GM12892 (cell line): ENCODE results near the gene SPTLC2. TPM values are rescaled to one million over a fixed set of nuclear protein-coding genes. Genes with fewer than 3 reads are reported as not detected.
"Not testable (repeated sequence)": the region's sequence is repeated elsewhere in the genome, so short reads cannot be mapped to it uniquely, and the experiment has no call there.

Experiments
- DNase-seq: peaks from one replicate; pipeline ENCODE4 v3.0.0; 2011; ENCODE audit not compliant: insufficient read length
- FAIRE-seq: peaks from 2 replicates; lab custom pipeline; 2011; peaks lifted over from hg19 to GRCh38; lab: Jason Lieb, UNC
- POLR2A ChIP-seq: IDR thresholded peaks from 2 replicates; pipeline ENCODE4 v1.6.1; 2011; ENCODE audit warnings: low read depth, low read length, control low read depth
- POLR2AphosphoS5 ChIP-seq: IDR thresholded peaks from 2 replicates; pipeline ENCODE4 v1.6.1; 2011; ENCODE audit warnings: low read depth, low read length, control low read depth
- TAF1 ChIP-seq: IDR thresholded peaks from 2 replicates; pipeline ENCODE4 v1.6.1; 2011; ENCODE audit warnings: low read depth, mild to moderate bottlenecking, control low read depth, low read length, borderline replicate concordance
- polyA plus RNA-seq: library from polyadenylated mRNA; unstranded; fragments of >200 nt; gene quantifications from one replicate; pipeline ENCODE4 v1.2.1, GENCODE V29; 2012; ENCODE audit warnings: missing spikeins, inconsistent platforms; ENCODE audit not compliant: missing spikeins

Gene SPTLC2
- polyA plus RNA-seq = 11.1 TPM

GRCh38 chr14:77616454-77617229, at the start of gene SPTLC2:
SPTLC2 (minus strand) TSS chr14:77616637; CDS start chr14:77616579, 58 bp downstream.
- DNase-seq = peak; percentile 97
- peak; percentile 51; the same call in 1 of the 2 replicates for TF ChIP-seq POLR2AphosphoS5
- peak; percentile 68 for TF ChIP-seq POLR2A
- no peak for TF ChIP-seq TAF1

DNA sequence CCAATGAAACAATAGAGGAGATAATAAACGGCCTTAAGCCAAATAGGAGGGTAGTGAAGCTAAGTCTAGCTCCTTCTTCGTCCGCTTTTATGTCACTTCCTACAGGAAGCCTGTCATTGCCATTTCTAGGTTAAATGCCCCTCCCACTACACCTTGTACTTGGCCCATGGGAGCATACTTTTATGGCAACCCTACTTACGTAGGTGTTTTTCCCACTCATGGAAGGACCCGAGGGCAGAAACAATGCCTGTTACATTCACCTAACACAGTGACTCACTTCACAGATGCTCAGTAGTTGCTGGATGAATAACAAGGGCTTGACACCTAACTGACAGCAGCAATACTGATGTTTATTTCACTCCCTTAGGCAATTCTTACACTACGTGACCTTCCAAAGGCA, 46.9 kb upstream of the SPTLC2 start:
- TF ChIP-seq POLR2AphosphoS5 (no peak), TAF1 (no peak), POLR2A (no peak)
- FAIRE-seq (no peak), DNase-seq (no peak)

More at GRCh38 chr14:77616454-77617229, at the start of gene SPTLC2:
- peak; percentile 93 for FAIRE-seq

- not testable (repeated sequence) for FAIRE-seq, DNase-seq
These were observed 45.1 kb upstream of the SPTLC2 start for GRCh38 chr14:77661562-77661961.

DNA sequence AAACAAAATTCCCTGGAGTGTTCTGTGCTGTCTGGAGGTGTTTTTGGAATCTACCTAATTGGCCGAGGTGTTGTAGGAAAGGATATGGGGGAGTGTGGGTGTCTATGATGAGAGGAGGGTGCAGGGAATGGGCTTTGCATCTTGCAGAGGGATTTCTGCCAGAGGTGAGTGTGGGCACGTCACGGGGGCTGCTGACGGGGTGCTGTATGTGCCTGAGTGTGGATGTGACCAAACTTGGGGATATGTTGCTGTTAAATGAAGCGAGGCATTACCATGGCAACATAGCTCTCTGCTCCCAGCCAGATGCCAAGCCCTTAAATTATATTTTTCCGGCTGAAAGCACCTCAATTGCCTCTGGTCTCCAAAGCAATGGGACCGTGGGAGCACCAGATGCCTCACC, 44.3 kb upstream of the SPTLC2 start:
- DNase-seq = no peak
- TF ChIP-seq POLR2A (no peak), TAF1 (no peak), POLR2AphosphoS5 (no peak)
- no peak for FAIRE-seq

GRCh38 chr14:77659831-77660230, 43.4 kb upstream of the SPTLC2 start:
- FAIRE-seq (no peak), DNase-seq (no peak)

GRCh38 chr14:77657280-77657679, 40.8 kb upstream of the SPTLC2 start:
- TF ChIP-seq TAF1 (no peak), POLR2AphosphoS5 (no peak), POLR2A (no peak)
- no peak for DNase-seq
- no peak for FAIRE-seq

More at GRCh38 chr14:77659831-77660230, 43.4 kb upstream of the SPTLC2 start:
- TF ChIP-seq POLR2A = no peak
- no peak for TF ChIP-seq TAF1

DNA sequence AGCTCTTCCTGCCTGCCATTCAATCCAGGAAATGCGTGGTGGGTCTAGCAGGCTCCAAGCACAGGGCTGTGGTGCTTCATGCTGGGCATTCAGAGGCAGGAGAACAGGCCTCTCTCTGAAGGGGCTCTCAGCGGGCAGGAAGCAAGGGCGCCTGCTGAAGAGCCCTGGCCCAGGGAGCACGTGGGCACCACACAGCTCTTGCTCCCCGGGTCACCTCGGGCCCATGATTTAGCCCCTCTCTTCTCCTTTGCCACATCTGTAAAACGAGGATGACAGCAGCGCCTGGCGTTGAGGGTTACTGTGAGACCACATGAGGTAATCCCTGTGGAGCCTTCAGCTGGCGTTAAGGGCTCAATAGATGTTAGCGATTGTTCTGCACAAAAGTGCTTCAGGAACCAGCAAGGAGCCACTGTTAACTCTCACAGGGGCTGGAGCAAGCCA, 37.6 kb upstream of the SPTLC2 start:
- DNase-seq = no peak
- no peak for TF ChIP-seq TAF1
- TF ChIP-seq POLR2AphosphoS5 = no peak
- TF ChIP-seq POLR2A = no peak
- no peak for FAIRE-seq

DNA sequence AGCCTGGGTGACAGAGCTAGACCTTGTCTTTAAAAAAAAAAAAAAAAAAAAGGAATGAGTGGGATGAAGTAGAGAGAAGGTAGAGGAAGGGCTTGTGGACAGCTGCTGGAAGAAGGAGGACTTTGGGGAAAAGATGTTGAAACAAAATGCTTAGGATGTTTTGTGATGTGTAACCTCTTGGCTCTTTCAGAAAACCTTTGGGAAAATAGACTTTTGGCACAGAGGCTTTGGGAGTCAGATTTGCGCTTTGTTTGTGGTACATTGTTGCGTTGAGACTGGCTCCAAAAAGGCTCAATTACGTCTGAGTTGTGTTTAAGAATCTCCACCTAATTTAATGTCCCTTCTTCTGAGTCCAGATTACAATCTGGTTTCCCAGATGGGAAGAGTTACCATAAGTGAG, 32.9 kb upstream of the SPTLC2 start:
- TF ChIP-seq TAF1 (no peak), POLR2A (no peak), POLR2AphosphoS5 (no peak)
- no peak for FAIRE-seq
- DNase-seq = no peak

- DNase-seq (no peak), FAIRE-seq (no peak)
- no peak for TF ChIP-seq POLR2A
- no peak for TF ChIP-seq TAF1
- TF ChIP-seq POLR2AphosphoS5 = no peak
These were observed 32.2 kb upstream of the SPTLC2 start for GRCh38 chr14:77648520-77649200.

- TF ChIP-seq TAF1 (no peak), POLR2A (no peak), POLR2AphosphoS5 (no peak)
- no peak for FAIRE-seq
- DNase-seq = no peak
These were observed 31.4 kb upstream of the SPTLC2 start for GRCh38 chr14:77647853-77648252.

DNA sequence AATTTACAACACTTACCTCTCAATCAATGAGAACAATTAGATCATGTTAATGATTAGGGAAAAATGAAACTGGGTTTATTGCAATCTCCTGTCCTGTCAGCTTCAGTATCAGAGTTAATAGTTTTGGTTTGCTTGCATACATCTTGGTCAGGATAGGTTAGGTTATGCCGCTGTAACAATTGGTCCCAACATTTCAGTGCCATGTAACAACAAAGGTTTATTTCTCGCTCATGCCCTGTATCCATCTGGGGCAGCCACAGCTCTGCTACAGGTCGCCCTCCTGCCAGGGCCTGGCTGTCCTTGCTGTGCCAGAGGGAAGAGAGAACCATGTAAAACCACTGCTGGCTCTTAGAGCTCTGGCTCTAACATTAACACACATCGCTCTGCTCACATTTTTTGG, 30.5 kb upstream of the SPTLC2 start:
- FAIRE-seq (no peak), DNase-seq (no peak)
- no peak for TF ChIP-seq POLR2A
- no peak for TF ChIP-seq TAF1
- TF ChIP-seq POLR2AphosphoS5 = no peak
